Measurements from ENCODE around the gene KRTAP4-1.
"Not testable (repeated sequence)": the region's sequence is repeated elsewhere in the genome, so short reads cannot be mapped to it uniquely, and the experiment has no call there.

KRTAP4-1 gene

DNA sequence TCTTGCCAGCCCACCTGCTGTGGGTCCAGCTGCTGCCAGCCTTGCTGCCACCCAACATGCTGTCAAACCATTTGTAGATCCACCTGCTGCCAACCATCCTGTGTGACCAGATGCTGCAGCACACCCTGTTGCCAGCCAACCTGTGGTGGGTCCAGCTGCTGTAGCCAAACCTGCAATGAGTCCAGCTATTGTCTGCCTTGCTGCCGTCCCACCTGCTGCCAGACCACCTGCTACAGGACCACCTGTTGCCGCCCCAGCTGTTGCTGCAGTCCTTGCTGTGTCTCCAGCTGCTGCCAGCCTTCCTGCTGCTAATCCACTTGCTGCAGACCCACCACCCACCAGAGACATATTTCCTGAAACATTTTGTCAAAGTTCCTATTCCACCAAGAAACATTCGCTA lies 5.6 kb upstream of the KRTAP4-1 start:
- Histone ChIP-seq H3K27ac (ENCODE audit: low read length, poor library complexity, severe bottlenecking) (no peak overlapping the region), H2AFZ (ENCODE audit: low read depth, low read length) (no peak overlapping the region), H4K8ac (ENCODE audit: low read length) (no peak overlapping the region), H3K14ac (ENCODE audit: low read length in 2 of 2) (no peak overlapping the region), H3K4me1 (ENCODE audit: control insufficient read depth, insufficient read depth, low read depth, low read length) (peaks cover 6% of the 10 kb centered on the region), H3K79me1 (replicated peaks; ENCODE audit: low read length, poor library complexity, severe bottlenecking) (no peaks in the 10 kb centered on the region), H2BK5ac (ENCODE audit: low read depth, low read length, poor library complexity, severe bottlenecking) (no peak overlapping the region), H2BK15ac (ENCODE audit: low read depth, poor library complexity, severe bottlenecking) (no peak overlapping the region), H3K23ac (ENCODE audit: low read length in 2 of 2) (no peak overlapping the region), H3K18ac (ENCODE audit: low read depth in 1 of 2, low read length in 2 of 2) (no peak overlapping the region), H3K4me2 (ENCODE audit: low read length, poor library complexity, severe bottlenecking) (no peak overlapping the region), H3K36me3 (ENCODE audit: control insufficient read depth in 1 of 2, insufficient read depth in 2 of 2, low read depth in 1 of 2, low read length in 2 of 2) (no peaks in the 10 kb centered on the region), H3K9me3 (ENCODE audit: control insufficient read depth, low read length) (no peaks in the 10 kb centered on the region), H2BK120ac (ENCODE audit: low read depth, low read length) (no peak overlapping the region), H2AK5ac (ENCODE audit: low read length, severe bottlenecking) (no peak overlapping the region), H2BK12ac (ENCODE audit: low read length in 2 of 2) (no peak overlapping the region), H4K91ac (ENCODE audit: low read length) (no peak overlapping the region), H3K9ac (ENCODE audit: low read length) (no peak overlapping the region), H3K4me3 (ENCODE audit: insufficient read depth in 1 of 2, low read depth in 1 of 2, low read length in 2 of 2) (no peak overlapping the region), H3K4ac (ENCODE audit: low read depth in 1 of 2, low read length in 2 of 2) (no peak overlapping the region), H3K27me3 (ENCODE audit: control insufficient read depth in 1 of 2, insufficient read depth in 1 of 2, low read length in 2 of 2) (no peaks in the 10 kb centered on the region)
- no peak for DNase-seq
- 85% methylated on average over 3 of the region's 3 CpGs for WGBS

DNA sequence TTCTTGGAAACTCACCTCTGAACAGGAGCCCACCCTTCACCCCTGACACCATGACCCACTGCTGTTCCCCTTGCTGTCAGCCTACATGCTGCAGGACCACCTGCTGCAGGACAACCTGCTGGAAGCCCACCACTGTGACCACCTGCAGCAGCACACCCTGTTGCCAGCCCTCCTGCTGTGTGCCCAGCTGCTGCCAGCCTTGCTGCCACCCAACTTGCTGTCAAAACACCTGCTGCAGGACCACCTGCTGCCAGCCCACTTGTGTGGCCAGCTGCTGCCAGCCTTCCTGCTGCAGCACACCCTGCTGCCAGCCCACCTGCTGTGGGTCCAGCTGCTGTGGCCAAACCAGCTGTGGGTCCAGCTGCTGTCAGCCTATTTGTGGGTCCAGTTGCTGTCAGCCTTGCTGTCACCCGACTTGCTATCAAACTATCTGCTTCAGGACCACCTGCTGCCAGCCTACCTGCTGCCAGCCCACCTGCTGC lies 5.2 kb upstream of the KRTAP4-1 start, which contains the start of gene KRTAP9-1:
Gene KRTAP9-1 (plus strand): TSS at position 51 of the 482 bp plus-strand sequence. CDS start 0 bp downstream, at position 51.
- not testable (repeated sequence) for H3K9ac ChIP-seq (ENCODE audit: low read length); H3K27me3 ChIP-seq (ENCODE audit: control insufficient read depth in 1 of 2, insufficient read depth in 1 of 2, low read length in 2 of 2); DNase-seq; H2BK120ac ChIP-seq (ENCODE audit: low read depth, low read length); H3K4ac ChIP-seq (ENCODE audit: low read depth in 1 of 2, low read length in 2 of 2); H3K4me2 ChIP-seq (ENCODE audit: low read length, poor library complexity, severe bottlenecking); H3K4me1 ChIP-seq (ENCODE audit: control insufficient read depth, insufficient read depth, low read depth, low read length); H3K79me1 ChIP-seq (replicated peaks; ENCODE audit: low read length, poor library complexity, severe bottlenecking); H4K91ac ChIP-seq (ENCODE audit: low read length); H2AFZ ChIP-seq (ENCODE audit: low read depth, low read length); H3K14ac ChIP-seq (ENCODE audit: low read length in 2 of 2); H4K8ac ChIP-seq (ENCODE audit: low read length); H3K18ac ChIP-seq (ENCODE audit: low read depth in 1 of 2, low read length in 2 of 2); H3K27ac ChIP-seq (ENCODE audit: low read length, poor library complexity, severe bottlenecking); H2AK5ac ChIP-seq (ENCODE audit: low read length, severe bottlenecking); H3K23ac ChIP-seq (ENCODE audit: low read length in 2 of 2); H2BK12ac ChIP-seq (ENCODE audit: low read length in 2 of 2); H2BK15ac ChIP-seq (ENCODE audit: low read depth, poor library complexity, severe bottlenecking); H3K9me3 ChIP-seq (ENCODE audit: control insufficient read depth, low read length); H2BK5ac ChIP-seq (ENCODE audit: low read depth, low read length, poor library complexity, severe bottlenecking); H3K4me3 ChIP-seq (ENCODE audit: insufficient read depth in 1 of 2, low read depth in 1 of 2, low read length in 2 of 2); H3K36me3 ChIP-seq (ENCODE audit: control insufficient read depth in 1 of 2, insufficient read depth in 2 of 2, low read depth in 1 of 2, low read length in 2 of 2)
- WGBS = 52% methylated on average over 1 of the region's 1 CpG

- Histone ChIP-seq H2AK5ac (ENCODE audit: low read length, severe bottlenecking) (no peak overlapping the region), H3K23ac (ENCODE audit: low read length in 2 of 2) (no peak overlapping the region), H3K18ac (ENCODE audit: low read depth in 1 of 2, low read length in 2 of 2) (no peak overlapping the region), H2BK120ac (ENCODE audit: low read depth, low read length) (no peak overlapping the region), H4K8ac (ENCODE audit: low read length) (no peak overlapping the region), H4K91ac (ENCODE audit: low read length) (no peak overlapping the region), H3K4ac (ENCODE audit: low read depth in 1 of 2, low read length in 2 of 2) (no peak overlapping the region), H2BK15ac (ENCODE audit: low read depth, poor library complexity, severe bottlenecking) (no peak overlapping the region), H3K9ac (ENCODE audit: low read length) (no peak overlapping the region), H3K79me1 (replicated peaks; ENCODE audit: low read length, poor library complexity, severe bottlenecking) (no peaks in the 10 kb centered on the region), H3K36me3 (ENCODE audit: control insufficient read depth in 1 of 2, insufficient read depth in 2 of 2, low read depth in 1 of 2, low read length in 2 of 2) (no peaks in the 10 kb centered on the region), H3K14ac (ENCODE audit: low read length in 2 of 2) (no peak overlapping the region), H3K4me2 (ENCODE audit: low read length, poor library complexity, severe bottlenecking) (no peak overlapping the region), H3K27me3 (ENCODE audit: control insufficient read depth in 1 of 2, insufficient read depth in 1 of 2, low read length in 2 of 2) (no peaks in the 10 kb centered on the region), H3K4me1 (ENCODE audit: control insufficient read depth, insufficient read depth, low read depth, low read length) (peaks cover 6% of the 10 kb centered on the region), H3K9me3 (ENCODE audit: control insufficient read depth, low read length) (no peaks in the 10 kb centered on the region), H3K4me3 (ENCODE audit: insufficient read depth in 1 of 2, low read depth in 1 of 2, low read length in 2 of 2) (no peak overlapping the region), H2BK12ac (ENCODE audit: low read length in 2 of 2) (no peak overlapping the region), H3K27ac (ENCODE audit: low read length, poor library complexity, severe bottlenecking) (no peak overlapping the region), H2BK5ac (ENCODE audit: low read depth, low read length, poor library complexity, severe bottlenecking) (no peak overlapping the region), H2AFZ (ENCODE audit: low read depth, low read length) (no peak overlapping the region)
- WGBS = 93% methylated on average over 2 of the region's 2 CpGs
- DNase-seq = no peak
Measured at GRCh38 chr17:41186872-41187271, 2.2 kb upstream of the KRTAP4-1 start.

DNA sequence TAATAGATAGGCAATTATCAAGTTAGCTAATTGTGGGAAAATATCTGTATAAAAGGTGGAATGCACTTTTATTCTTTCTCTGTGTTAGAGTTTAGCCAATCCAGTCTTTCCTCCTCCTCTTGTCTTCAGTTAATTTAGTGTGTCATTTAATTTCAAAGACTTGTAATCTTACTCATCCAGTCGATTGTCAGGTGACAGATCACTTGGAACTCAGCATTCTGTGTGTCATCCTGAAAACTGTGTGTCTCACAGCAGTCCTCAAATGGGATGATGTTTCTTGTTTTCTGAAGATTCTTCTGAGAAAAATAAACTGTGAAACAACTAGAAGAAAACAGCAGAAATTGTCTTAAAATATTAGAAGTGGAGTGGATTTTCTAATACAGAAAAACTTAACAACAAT lies 290 bp upstream of the KRTAP4-1 start:
- Histone ChIP-seq H2AFZ (ENCODE audit: low read depth, low read length) (no peak overlapping the region), H2BK120ac (ENCODE audit: low read depth, low read length) (no peak overlapping the region), H3K4me2 (ENCODE audit: low read length, poor library complexity, severe bottlenecking) (no peak overlapping the region), H3K18ac (ENCODE audit: low read depth in 1 of 2, low read length in 2 of 2) (no peak overlapping the region), H3K27ac (ENCODE audit: low read length, poor library complexity, severe bottlenecking) (no peak overlapping the region), H3K4me3 (ENCODE audit: insufficient read depth in 1 of 2, low read depth in 1 of 2, low read length in 2 of 2) (no peak overlapping the region), H3K4me1 (ENCODE audit: control insufficient read depth, insufficient read depth, low read depth, low read length) (peaks cover 2% of the 10 kb centered on the region), H3K14ac (ENCODE audit: low read length in 2 of 2) (no peak overlapping the region), H3K9ac (ENCODE audit: low read length) (no peak overlapping the region), H3K9me3 (ENCODE audit: control insufficient read depth, low read length) (no peaks in the 10 kb centered on the region), H3K4ac (ENCODE audit: low read depth in 1 of 2, low read length in 2 of 2) (no peak overlapping the region), H4K8ac (ENCODE audit: low read length) (no peak overlapping the region), H3K27me3 (ENCODE audit: control insufficient read depth in 1 of 2, insufficient read depth in 1 of 2, low read length in 2 of 2) (no peaks in the 10 kb centered on the region), H2BK5ac (ENCODE audit: low read depth, low read length, poor library complexity, severe bottlenecking) (no peak overlapping the region), H3K23ac (ENCODE audit: low read length in 2 of 2) (no peak overlapping the region), H2BK15ac (ENCODE audit: low read depth, poor library complexity, severe bottlenecking) (no peak overlapping the region), H2BK12ac (ENCODE audit: low read length in 2 of 2) (no peak overlapping the region), H3K79me1 (replicated peaks; ENCODE audit: low read length, poor library complexity, severe bottlenecking) (no peaks in the 10 kb centered on the region), H3K36me3 (ENCODE audit: control insufficient read depth in 1 of 2, insufficient read depth in 2 of 2, low read depth in 1 of 2, low read length in 2 of 2) (no peaks in the 10 kb centered on the region), H4K91ac (ENCODE audit: low read length) (no peak overlapping the region), H2AK5ac (ENCODE audit: low read length, severe bottlenecking) (no peak overlapping the region)
- no peak for DNase-seq
- 55% methylated on average over 1 of the region's 1 CpG for WGBS
